OCI-LY1 (cell line): ENCODE data around the gene ADCY2.

Source experiments
- H2AFZ ChIP-seq: fragments of 200-600 bp; sonication (generic), shearing (Covaris generic); 2 replicates; pipeline ENCODE4 v1.6.0; 2014; ENCODE audit warnings: antibody characterized with exemption, mild to moderate bottlenecking, low read length
- H3F3A ChIP-seq: fragments of 200-600 bp; sonication (generic), shearing (Covaris generic); 2 replicates; pipeline ENCODE4 v1.6.0; 2014; ENCODE audit warnings: mild to moderate bottlenecking, antibody characterized with exemption, low read length, moderate library complexity; ENCODE audit not compliant: insufficient read depth
- H3K27ac ChIP-seq: fragments of 200-600 bp; sonication (generic); 2 replicates; pipeline ENCODE4 v1.5.1; 2014; ENCODE audit warnings: low read length, mixed run types, mild to moderate bottlenecking, low read depth; ENCODE audit not compliant: poor library complexity, severe bottlenecking
- H3K27me3 ChIP-seq: fragments of 200-600 bp; sonication (generic); 2 replicates; pipeline ENCODE4 v1.6.0; 2014; ENCODE audit warnings: antibody characterized with exemption, mild to moderate bottlenecking, low read length, moderate library complexity; ENCODE audit not compliant: insufficient read depth
- H3K36me3 ChIP-seq: fragments of 200-600 bp; sonication (generic); 2 replicates; pipeline ENCODE4 v1.6.1; 2014; ENCODE audit warnings: mild to moderate bottlenecking, antibody characterized with exemption, low read length, moderate library complexity, mixed read lengths; ENCODE audit not compliant: insufficient read depth
- H3K4me1 ChIP-seq: fragments of 200-600 bp; sonication (generic); 2 replicates; pipeline ENCODE4 v1.5.1; 2014; ENCODE audit warnings: mild to moderate bottlenecking, low read length, moderate library complexity; ENCODE audit not compliant: insufficient read depth, severe bottlenecking
- H3K4me2 ChIP-seq: fragments of 200-600 bp; sonication (generic), shearing (Covaris generic); 2 replicates; pipeline ENCODE4 v1.6.1; 2014; ENCODE audit warnings: low read length
- H3K4me3 ChIP-seq: fragments of 200-600 bp; sonication (generic); 2 replicates; pipeline ENCODE4 v1.5.1; 2014; ENCODE audit warnings: low read length, low read depth, mild to moderate bottlenecking, mixed read lengths; ENCODE audit not compliant: poor library complexity, severe bottlenecking
- H3K79me2 ChIP-seq: fragments of 200-600 bp; shearing (Covaris generic); 2 replicates; pipeline ENCODE4 v1.6.1; 2016; ENCODE audit warnings: mixed run types, low read length, mixed read lengths; ENCODE audit not compliant: insufficient read depth
- H3K9ac ChIP-seq: fragments of 200-600 bp; sonication (generic), shearing (Covaris generic); 2 replicates; pipeline ENCODE4 v1.6.1; 2014; ENCODE audit warnings: mild to moderate bottlenecking, low read length, mixed read lengths
- H3K9me2 ChIP-seq: fragments of 200-600 bp; sonication (generic), shearing (Covaris generic); 2 replicates; pipeline ENCODE4 v1.6.1; 2014; ENCODE audit warnings: low read depth, mild to moderate bottlenecking, low read length, mixed read lengths
- H3K9me3 ChIP-seq: fragments of 200-600 bp; shearing (Covaris generic); 2 replicates; pipeline ENCODE4 v1.6.1; 2014; ENCODE audit warnings: low read length, mixed read lengths
- H4K20me1 ChIP-seq: fragments of 200-600 bp; sonication (generic), shearing (Covaris generic); 2 replicates; pipeline ENCODE4 v1.6.0; 2016; ENCODE audit warnings: mild to moderate bottlenecking, low read length; ENCODE audit not compliant: insufficient read depth
- CTCF ChIP-seq: fragments of 200-600 bp; sonication (generic), shearing (Covaris generic); IDR thresholded peaks from 2 replicates; pipeline ENCODE4 v1.5.1; 2017; ENCODE audit warnings: mild to moderate bottlenecking, antibody characterized with exemption, low read length, moderate library complexity, mixed read lengths
- EZH2 ChIP-seq: fragments of 200-600 bp; sonication (generic), shearing (Covaris generic); IDR thresholded peaks from 2 replicates; pipeline ENCODE4 v1.8.0; 2017; ENCODE audit warnings: borderline replicate concordance, mixed run types, mild to moderate bottlenecking, antibody characterized with exemption, low read length, moderate library complexity, mixed read lengths

ADCY2 gene

GRCh38 chr5:7668161-7668560 is 272.2 kb downstream of the ADCY2 start:
- Histone ChIP-seq H3K27ac (no peak overlapping the region), H3K4me1 (no peaks in the 10 kb centered on the region), H4K20me1 (no peaks in the 10 kb centered on the region)

GRCh38 chr5:7668627-7669026 is 272.7 kb downstream of the ADCY2 start:
- H3K9ac ChIP-seq, result no peak overlapping the region
- no peaks in the 10 kb centered on the region for H3K36me3 ChIP-seq
- H3K9me2 ChIP-seq, result no peaks in the 10 kb centered on the region
- no peak overlapping the region for H3K27ac ChIP-seq
- no peaks in the 10 kb centered on the region for H3F3A ChIP-seq
- H3K9me3 ChIP-seq, result no peaks in the 10 kb centered on the region
- H4K20me1 ChIP-seq, result no peaks in the 10 kb centered on the region
- no peak overlapping the region for H3K4me3 ChIP-seq
- no peak for TF ChIP-seq EZH2
- no peak for TF ChIP-seq CTCF
- no peaks in the 10 kb centered on the region for H3K4me1 ChIP-seq
- H2AFZ ChIP-seq, result no peak overlapping the region
- H3K4me2 ChIP-seq, result no peak overlapping the region
- no peaks in the 10 kb centered on the region for H3K27me3 ChIP-seq
- H3K79me2 ChIP-seq, result no peaks in the 10 kb centered on the region

More at GRCh38 chr5:7668161-7668560, 272.2 kb downstream of the ADCY2 start:
- Histone ChIP-seq H3K9ac (no peak overlapping the region), H3K79me2 (no peaks in the 10 kb centered on the region), H3F3A (no peaks in the 10 kb centered on the region), H3K4me2 (no peak overlapping the region), H3K27me3 (no peaks in the 10 kb centered on the region), H3K4me3 (no peak overlapping the region), H2AFZ (no peak overlapping the region), H3K36me3 (no peaks in the 10 kb centered on the region), H3K9me3 (no peaks in the 10 kb centered on the region), H3K9me2 (no peaks in the 10 kb centered on the region)
- no peak for TF ChIP-seq CTCF
- TF ChIP-seq EZH2, result no peak

GRCh38 chr5:7671381-7671993 is 275.5 kb downstream of the ADCY2 start:
- Histone ChIP-seq H2AFZ (no peak overlapping the region), H4K20me1 (no peaks in the 10 kb centered on the region), H3K9me3 (no peaks in the 10 kb centered on the region), H3K9me2 (no peaks in the 10 kb centered on the region), H3K79me2 (no peaks in the 10 kb centered on the region), H3K9ac (no peak overlapping the region), H3K27me3 (no peaks in the 10 kb centered on the region), H3K4me3 (no peak overlapping the region), H3K4me2 (no peak overlapping the region), H3K4me1 (no peaks in the 10 kb centered on the region), H3K36me3 (no peaks in the 10 kb centered on the region), H3K27ac (no peak overlapping the region), H3F3A (no peaks in the 10 kb centered on the region)
- TF ChIP-seq EZH2 (no peak), CTCF (no peak)
